Measurements from ENCODE around the gene OSBPL6.
"Not testable (repeated sequence)": the region's sequence is repeated elsewhere in the genome, so short reads cannot be mapped to it uniquely, and the experiment has no call there.

OSBPL6 gene

GRCh38 chr2:178350051-178350450 is 155.7 kb downstream of the OSBPL6 start:
- Histone ChIP-seq H3K4me3 (ENCODE audit: low read length) (no peak overlapping the region), H3K79me2 (ENCODE audit: low read length) (no peaks in the 10 kb centered on the region), H3K9me3 (replicated peaks; ENCODE audit: insufficient read depth, low read length) (no peaks in the 10 kb centered on the region), H3K4me2 (ENCODE audit: low read depth, low read length) (no peak overlapping the region), H4K20me1 (ENCODE audit: insufficient read depth, low read length) (no peaks in the 10 kb centered on the region), H3K9me2 (replicated peaks; ENCODE audit: insufficient read depth, low read length) (no peaks in the 10 kb centered on the region), H3F3A (ENCODE audit: insufficient read depth, low read length) (no peaks in the 10 kb centered on the region), H3K36me3 (replicated peaks; ENCODE audit: insufficient read depth, low read length) (no peaks in the 10 kb centered on the region), H2AFZ (ENCODE audit: low read length) (no peak overlapping the region), H3K9ac (ENCODE audit: low read length) (no peak overlapping the region), H3K27ac (ENCODE audit: low read length) (no peak overlapping the region), H3K4me1 (ENCODE audit: low read length) (no peaks in the 10 kb centered on the region), H3K27me3 (replicated peaks; ENCODE audit: insufficient read depth, low read length) (no peaks in the 10 kb centered on the region)
- TF ChIP-seq EZH2phosphoT487 (IDR thresholded peaks at IDR 0.05; ENCODE audit: low read length) = no peak
- no peak for TF ChIP-seq EZH2 (optimal IDR thresholded peaks at IDR 0.05; ENCODE audit: low read depth, low read length)
- TF ChIP-seq CTCF (IDR thresholded peaks at IDR 0.05; ENCODE audit: low read length) = no peak
- no peak for DNase-seq

DNA sequence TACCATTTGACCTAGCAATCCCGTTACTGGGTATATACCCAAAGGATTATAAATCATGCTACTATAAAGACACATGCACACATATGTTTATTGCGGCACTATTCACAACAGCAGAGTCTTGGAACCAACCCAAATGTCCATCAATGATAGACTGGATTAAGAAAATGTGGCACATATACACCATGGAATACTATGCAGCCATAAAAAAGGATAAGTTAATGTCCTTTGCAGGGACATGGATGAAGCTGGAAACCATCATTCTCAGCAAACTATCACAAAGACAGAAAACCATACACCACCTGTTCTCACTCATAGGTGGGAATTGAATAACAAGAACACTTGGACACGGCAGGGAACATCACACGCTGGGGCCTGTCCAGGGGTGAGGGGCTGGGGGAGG is 163.4 kb downstream of the OSBPL6 start:
- not testable (repeated sequence) for DNase-seq; H3F3A ChIP-seq (ENCODE audit: insufficient read depth, low read length); H3K27ac ChIP-seq (ENCODE audit: low read length); H3K79me2 ChIP-seq (ENCODE audit: low read length); H3K9ac ChIP-seq (ENCODE audit: low read length); H3K9me3 ChIP-seq (replicated peaks; ENCODE audit: insufficient read depth, low read length); H3K4me1 ChIP-seq (ENCODE audit: low read length); H3K27me3 ChIP-seq (replicated peaks; ENCODE audit: insufficient read depth, low read length); H2AFZ ChIP-seq (ENCODE audit: low read length); H3K4me3 ChIP-seq (ENCODE audit: low read length); H3K4me2 ChIP-seq (ENCODE audit: low read depth, low read length); H3K36me3 ChIP-seq (replicated peaks; ENCODE audit: insufficient read depth, low read length); H4K20me1 ChIP-seq (ENCODE audit: insufficient read depth, low read length); H3K9me2 ChIP-seq (replicated peaks; ENCODE audit: insufficient read depth, low read length)

GRCh38 chr2:178359192-178359912 is 165.0 kb downstream of the OSBPL6 start:
- Histone ChIP-seq H3F3A (ENCODE audit: insufficient read depth, low read length) (0 out of 2 replicates have a peak, but pooled peaks cover 5% of the 10 kb centered on the region), H3K27me3 (replicated peaks; ENCODE audit: insufficient read depth, low read length) (no peaks in the 10 kb centered on the region), H3K4me2 (ENCODE audit: low read depth, low read length) (no peak overlapping the region), H2AFZ (ENCODE audit: low read length) (no peak overlapping the region), H3K4me1 (ENCODE audit: low read length) (no peaks in the 10 kb centered on the region), H3K36me3 (replicated peaks; ENCODE audit: insufficient read depth, low read length) (no peaks in the 10 kb centered on the region), H3K9me3 (replicated peaks; ENCODE audit: insufficient read depth, low read length) (no peaks in the 10 kb centered on the region), H3K9me2 (replicated peaks; ENCODE audit: insufficient read depth, low read length) (no peaks in the 10 kb centered on the region), H3K4me3 (ENCODE audit: low read length) (peak overlapping the region; percentile 15; the same call in 1 of the 2 replicates), H3K9ac (ENCODE audit: low read length) (no peak overlapping the region), H4K20me1 (ENCODE audit: insufficient read depth, low read length) (no peaks in the 10 kb centered on the region), H3K79me2 (ENCODE audit: low read length) (no peaks in the 10 kb centered on the region), H3K27ac (ENCODE audit: low read length) (peak overlapping the region; percentile 43; the same call in 1 of the 2 replicates)
- TF ChIP-seq EZH2 (optimal IDR thresholded peaks at IDR 0.05; ENCODE audit: low read depth, low read length) (no peak), CTCF (IDR thresholded peaks at IDR 0.05; ENCODE audit: low read length) (no peak), EZH2phosphoT487 (IDR thresholded peaks at IDR 0.05; ENCODE audit: low read length) (no peak)
- peak; percentile 25 for DNase-seq

- Histone ChIP-seq H3K4me1 (ENCODE audit: low read length) (no peaks in the 10 kb centered on the region), H3F3A (ENCODE audit: insufficient read depth, low read length) (0 out of 2 replicates have a peak, but pooled peaks cover 5% of the 10 kb centered on the region), H3K27me3 (replicated peaks; ENCODE audit: insufficient read depth, low read length) (no peaks in the 10 kb centered on the region), H3K27ac (ENCODE audit: low read length) (no peak overlapping the region), H4K20me1 (ENCODE audit: insufficient read depth, low read length) (no peaks in the 10 kb centered on the region), H3K9me3 (replicated peaks; ENCODE audit: insufficient read depth, low read length) (no peaks in the 10 kb centered on the region), H2AFZ (ENCODE audit: low read length) (no peak overlapping the region), H3K9ac (ENCODE audit: low read length) (no peak overlapping the region), H3K4me3 (ENCODE audit: low read length) (no peak overlapping the region), H3K4me2 (ENCODE audit: low read depth, low read length) (no peak overlapping the region), H3K36me3 (replicated peaks; ENCODE audit: insufficient read depth, low read length) (no peaks in the 10 kb centered on the region), H3K79me2 (ENCODE audit: low read length) (no peaks in the 10 kb centered on the region), H3K9me2 (replicated peaks; ENCODE audit: insufficient read depth, low read length) (no peaks in the 10 kb centered on the region)
- DNase-seq = no peak
- TF ChIP-seq CTCF (IDR thresholded peaks at IDR 0.05; ENCODE audit: low read length) = no peak
- TF ChIP-seq EZH2 (optimal IDR thresholded peaks at IDR 0.05; ENCODE audit: low read depth, low read length) = no peak
- no peak for TF ChIP-seq EZH2phosphoT487 (IDR thresholded peaks at IDR 0.05; ENCODE audit: low read length)
These were observed 167.3 kb downstream of the OSBPL6 start for GRCh38 chr2:178361588-178361987.
